IMR-90 (cell line): ENCODE measurements around the gene WNT7A. TPM values are rescaled to one million over a fixed set of nuclear protein-coding genes. Genes with fewer than 3 reads are reported as not detected.

Experiments used
- ATAC-seq: fragments of 200-7000 bp; cut with Tn5 transposase; 2 replicates; pipeline ENCODE4 v1.9.1; 2020; ENCODE audit warnings: low read depth, mild to moderate bottlenecking, moderate library complexity
- BruUV-seq: library from RNA; stranded (reverse); fragments of 400-500 nt; replicated peaks from 2 replicates; lab custom pipeline; 2021; lab: Mats Ljungman, UMichigan
- CTCF ChIA-PET: fragments of 300-600 bp; formaldehyde crosslinking; extraction: SDS; loops from one replicate; lab custom pipeline; 2021; ENCODE audit warnings: antibody characterized with exemption; lab: Yijun Ruan, JAX
- POLR2A ChIA-PET: fragments of 300-600 bp; sonication (Branson Sonifier 250); formaldehyde crosslinking; loops from one replicate; lab custom pipeline; 2022; ENCODE audit warnings: antibody characterized with exemption; ENCODE audit not compliant: unreplicated experiment; lab: Charles Lee
- DNase-seq: peaks from one replicate; pipeline ENCODE4 v3.0.0; 2013
- H2AFZ ChIP-seq: replicated peaks from 2 replicates; pipeline ENCODE3; 2013; ENCODE audit warnings: low read length, mild to moderate bottlenecking; ENCODE audit not compliant: poor library complexity
- H2AK5ac ChIP-seq: 2 replicates; pipeline ENCODE4 v1.6.1; 2013; ENCODE audit warnings: low read depth, low read length, inconsistent platforms
- H2AK9ac ChIP-seq: replicated peaks from 2 replicates; pipeline ENCODE3; 2013; ENCODE audit warnings: mild to moderate bottlenecking, low read depth, low read length, moderate library complexity; ENCODE audit not compliant: poor library complexity
- H2BK120ac ChIP-seq: 2 replicates; pipeline ENCODE4 v1.6.1; 2013; ENCODE audit warnings: low read depth, low read length, inconsistent platforms
- H2BK15ac ChIP-seq: 3 replicates; pipeline ENCODE4 v1.6.1; 2013; ENCODE audit warnings: low read depth, low read length, inconsistent platforms
- H2BK20ac ChIP-seq: 2 replicates; pipeline ENCODE4 v1.6.1; 2013; ENCODE audit warnings: low read depth, mild to moderate bottlenecking, inconsistent platforms, low read length, moderate library complexity
- H2BK5ac ChIP-seq: 2 replicates; pipeline ENCODE4 v1.6.1; 2013; ENCODE audit warnings: mild to moderate bottlenecking, low read depth, low read length, inconsistent platforms; ENCODE audit not compliant: poor library complexity, severe bottlenecking
- H3K14ac ChIP-seq: replicated peaks from 2 replicates; pipeline ENCODE4 v1.6.1; 2013; ENCODE audit warnings: low read depth, low read length, inconsistent platforms
- H3K18ac ChIP-seq: 2 replicates; pipeline ENCODE4 v1.6.1; 2013; ENCODE audit warnings: low read depth, low read length, control low read depth
- H3K23ac ChIP-seq: 2 replicates; pipeline ENCODE4 v1.6.1; 2013; ENCODE audit warnings: low read depth, low read length, inconsistent platforms
- H3K27ac ChIP-seq: 2 replicates; pipeline ENCODE4 v1.5.1; 2013; ENCODE audit warnings: mild to moderate bottlenecking, control low read depth, low read length; ENCODE audit not compliant: insufficient read depth
- H3K27me3 ChIP-seq: 2 replicates; pipeline ENCODE4 v1.6.1; 2013; ENCODE audit warnings: low read length; ENCODE audit not compliant: control insufficient read depth, insufficient read depth
- H3K36me3 ChIP-seq: 2 replicates; pipeline ENCODE4 v1.6.1; 2013; ENCODE audit warnings: low read length, mixed read lengths; ENCODE audit not compliant: control insufficient read depth, insufficient read depth
- H3K4ac ChIP-seq: 2 replicates; pipeline ENCODE4 v1.6.1; 2013; ENCODE audit warnings: low read depth, low read length, inconsistent platforms
- H3K4me1 ChIP-seq: 2 replicates; pipeline ENCODE4 v1.6.1; 2013; ENCODE audit warnings: low read length, mixed read lengths; ENCODE audit not compliant: control insufficient read depth, insufficient read depth
- H3K4me2 ChIP-seq: 2 replicates; pipeline ENCODE4 v1.6.1; 2013; ENCODE audit warnings: low read depth, mild to moderate bottlenecking, control low read depth, low read length, moderate library complexity
- H3K4me3 ChIP-seq: 2 replicates; pipeline ENCODE4 v1.5.1; 2013; ENCODE audit warnings: low read depth, mild to moderate bottlenecking, control low read depth, low read length, moderate library complexity; ENCODE audit not compliant: insufficient read depth
- H3K56ac ChIP-seq: 2 replicates; pipeline ENCODE4 v1.6.1; 2013; ENCODE audit warnings: low read length, inconsistent platforms; ENCODE audit not compliant: insufficient read depth; ENCODE audit errors: extremely low read depth
- H3K79me1 ChIP-seq, 2 experiments: 2 replicates each; pipeline ENCODE4 v1.6.1; 2013; ENCODE audit warnings: low read length in 2 of 2, inconsistent platforms in 1 of 2, low read depth in 1 of 2
- H3K9ac ChIP-seq: 2 replicates; pipeline ENCODE4 v1.6.1; 2013; ENCODE audit warnings: low read depth, low read length, control low read depth
- H3K9me1 ChIP-seq: 2 replicates; pipeline ENCODE4 v1.6.1; 2013; ENCODE audit warnings: low read length, inconsistent platforms; ENCODE audit not compliant: insufficient read depth
- H3K9me3 ChIP-seq: 2 replicates; pipeline ENCODE4 v1.6.1; 2013; ENCODE audit warnings: low read length; ENCODE audit not compliant: control insufficient read depth, insufficient read depth
- H4K20me1 ChIP-seq: 2 replicates; pipeline ENCODE4 v1.6.1; 2013; ENCODE audit warnings: low read length, inconsistent platforms; ENCODE audit not compliant: insufficient read depth
- H4K5ac ChIP-seq: 2 replicates; pipeline ENCODE4 v1.6.1; 2013; ENCODE audit warnings: mild to moderate bottlenecking, low read depth, low read length, control low read depth
- H4K8ac ChIP-seq, 2 experiments: 2 replicates each; pipeline ENCODE4 v1.6.1; 2013; ENCODE audit warnings: low read depth in 2 of 2, low read length in 2 of 2, control low read depth in 1 of 2, inconsistent platforms in 1 of 2
- H4K91ac ChIP-seq: 2 replicates; pipeline ENCODE4 v1.6.1; 2013; ENCODE audit warnings: low read depth, low read length, inconsistent platforms; ENCODE audit not compliant: insufficient read depth
- BHLHE40 ChIP-seq: fragments of 150-350 bp; IDR thresholded peaks from 2 replicates; pipeline ENCODE4 v1.6.1; 2016; ENCODE audit warnings: mild to moderate bottlenecking, low read depth, low read length
- CEBPB ChIP-seq: IDR thresholded peaks from 2 replicates; pipeline ENCODE4 v1.6.1; 2012; ENCODE audit warnings: low read depth, low read length, improper control_type of control experiment
- CHD1 ChIP-seq: IDR thresholded peaks from 2 replicates; pipeline ENCODE4 v1.6.1; 2012; ENCODE audit warnings: low read depth, low read length, improper control_type of control experiment
- FOS ChIP-seq: fragments of 150-350 bp; IDR thresholded peaks from 2 replicates; pipeline ENCODE4 v1.6.1; 2016; ENCODE audit warnings: low read depth, low read length
- MAFK ChIP-seq: IDR thresholded peaks from 2 replicates; pipeline ENCODE4 v1.6.1; 2012; ENCODE audit warnings: low read depth, low read length, improper control_type of control experiment
- MAZ ChIP-seq: IDR thresholded peaks from 2 replicates; pipeline ENCODE4 v1.6.1; 2012; ENCODE audit warnings: low read depth, mild to moderate bottlenecking, low read length, improper control_type of control experiment, moderate library complexity, borderline replicate concordance
- MXI1 ChIP-seq: IDR thresholded peaks from 2 replicates; pipeline ENCODE4 v1.6.1; 2012; ENCODE audit warnings: low read depth, mild to moderate bottlenecking, low read length, moderate library complexity, borderline replicate concordance
- NFE2L2 ChIP-seq: fragments of 150-350 bp; IDR thresholded peaks from 2 replicates; pipeline ENCODE4 v1.6.1; 2016; ENCODE audit warnings: low read depth, mild to moderate bottlenecking, low read length
- RAD21 ChIP-seq: IDR thresholded peaks from 2 replicates; pipeline ENCODE4 v1.6.1; 2012; ENCODE audit warnings: low read length, improper control_type of control experiment
- RCOR1 ChIP-seq: IDR thresholded peaks from 2 replicates; pipeline ENCODE4 v1.6.1; 2012; ENCODE audit warnings: mild to moderate bottlenecking, low read length, improper control_type of control experiment; ENCODE audit not compliant: insufficient replicate concordance
- RFX5 ChIP-seq: IDR thresholded peaks from 2 replicates; pipeline ENCODE4 v1.8.0; 2012; ENCODE audit warnings: low read depth, mild to moderate bottlenecking, low read length, moderate library complexity
- SMC3 ChIP-seq: fragments of 150-350 bp; IDR thresholded peaks from 2 replicates; pipeline ENCODE4 v1.6.1; 2016; ENCODE audit warnings: low read depth, mild to moderate bottlenecking, antibody characterized with exemption, low read length, moderate library complexity
- WGBS, 2 experiments: methylation state at CpG; one replicate each; pipeline versions ENCODE4 v1.1.5 to v1.1.7; 2013; ENCODE audit warnings: missing lambda C conversion rate in 2 of 2; ENCODE audit not compliant: insufficient read length in 1 of 2; ENCODE audit errors: extremely low coverage in 2 of 2; 5-methylcytosine and 5-hydroxymethylcytosine counted together
- dilution Hi-C: fragments of 300-500 bp; cut with HindIII; formaldehyde crosslinking; loops from one replicate; pipeline ENCODE4 v1.14.3; 2018; ENCODE audit warnings: low sequenced_read_pairs; ENCODE audit not compliant: unreplicated experiment
- in situ Hi-C: fragments of 300-500 bp; cut with MboI; formaldehyde crosslinking; loops from 3 replicates; pipeline ENCODE4 v1.14.3; 2019; ENCODE audit warnings: low sequenced_read_pairs, inconsistent platforms, mixed read lengths
- intact Hi-C: fragments of 100-400 bp; cut with micrococcal nuclease; formaldehyde crosslinking; loops from 2 replicates; pipeline ENCODE4 v1.10.0; 2022
- polyA plus RNA-seq, 3 experiments: library from polyadenylated mRNA; depleted of rRNA; stranded (reverse); fragments of >200 nt; gene quantifications; 2 replicates each; pipeline ENCODE4 v1.2.3, GENCODE V29; 2012; ENCODE audit warnings: low replicate concordance in 1 of 3
- total RNA-seq: library from RNA; depleted of rRNA; stranded (reverse); fragments of >200 nt; gene quantifications from 2 replicates; pipeline ENCODE4 v1.2.3, GENCODE V29; 2012
- TF ChIP-seq, protein P1 (sequence below): fragments of 150-350 bp; IDR thresholded peaks from 2 replicates; pipeline ENCODE4 v1.6.1; 2016; ENCODE audit warnings: low read depth, mild to moderate bottlenecking, low read length, moderate library complexity, borderline replicate concordance
- TF ChIP-seq, protein P2 (sequence below): conservative IDR thresholded peaks from 2 replicates; pipeline ENCODE4 v1.5.1; 2012; ENCODE audit warnings: mild to moderate bottlenecking, low read depth, low read length, improper control_type of control experiment

The WNT7A gene
- total and polyA plus RNA-seq, 2 of the 4 experiments (the other 2 are of a cell fraction): not detected

DNA sequence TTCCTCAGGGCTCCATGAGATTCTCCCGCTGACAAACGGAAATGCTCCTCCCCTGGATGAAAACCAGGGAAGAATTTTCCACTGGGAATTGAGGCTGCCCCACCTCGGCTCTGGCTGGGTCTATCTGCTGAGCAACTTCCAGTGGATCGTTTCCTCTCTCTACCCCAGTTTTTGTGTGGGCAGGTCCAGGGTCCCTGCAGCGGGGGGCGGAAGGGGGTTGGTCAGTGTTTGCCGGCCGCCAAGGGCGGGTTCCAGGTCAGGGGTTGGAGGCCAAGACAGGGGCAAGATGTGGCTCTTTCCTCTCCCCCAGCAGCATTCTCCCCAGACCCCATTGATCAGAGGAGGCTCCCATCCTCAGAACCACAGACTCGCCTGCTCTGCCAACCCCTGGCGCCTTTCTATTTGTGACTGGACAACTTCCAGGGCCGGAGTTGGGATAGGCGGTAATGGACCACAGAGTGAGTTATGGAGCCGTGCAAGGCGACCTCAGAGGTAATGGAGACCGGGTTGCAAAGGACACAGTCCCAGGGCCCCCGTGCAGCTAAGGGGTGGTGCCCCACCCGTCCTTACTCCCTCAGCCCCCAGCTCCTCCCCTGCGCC is 92.2 kb downstream of the WNT7A start:
- peaks cover 3% of the 10 kb centered on the region; the same call in 1 of the 2 replicates for H3K9me3 ChIP-seq
- no peak overlapping the region for H4K91ac ChIP-seq
- H3K56ac ChIP-seq: no peak overlapping the region
- no peak overlapping the region for H4K8ac ChIP-seq
- H3K9ac ChIP-seq: no peak overlapping the region
- H3K18ac ChIP-seq: no peak overlapping the region
- no TSS peak for BruUV-seq
- WGBS, 2 experiments: no CpG with 5 or more reads among the region's 19 CpGs
- H3K79me1 ChIP-seq: no peaks in the 10 kb centered on the region
- H3K27me3 ChIP-seq: no peaks in the 10 kb centered on the region
- no peak overlapping the region for H2AK5ac ChIP-seq
- no peak overlapping the region for H3K23ac ChIP-seq
- H3K9me1 ChIP-seq: no peaks in the 10 kb centered on the region
- TF ChIP-seq, protein P1, sequence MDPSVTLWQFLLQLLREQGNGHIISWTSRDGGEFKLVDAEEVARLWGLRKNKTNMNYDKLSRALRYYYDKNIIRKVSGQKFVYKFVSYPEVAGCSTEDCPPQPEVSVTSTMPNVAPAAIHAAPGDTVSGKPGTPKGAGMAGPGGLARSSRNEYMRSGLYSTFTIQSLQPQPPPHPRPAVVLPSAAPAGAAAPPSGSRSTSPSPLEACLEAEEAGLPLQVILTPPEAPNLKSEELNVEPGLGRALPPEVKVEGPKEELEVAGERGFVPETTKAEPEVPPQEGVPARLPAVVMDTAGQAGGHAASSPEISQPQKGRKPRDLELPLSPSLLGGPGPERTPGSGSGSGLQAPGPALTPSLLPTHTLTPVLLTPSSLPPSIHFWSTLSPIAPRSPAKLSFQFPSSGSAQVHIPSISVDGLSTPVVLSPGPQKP: no peak
- TF ChIP-seq BHLHE40: no peak
- no peak for TF ChIP-seq RAD21
- TF ChIP-seq MXI1: no peak
- no peak for TF ChIP-seq RFX5
- TF ChIP-seq SMC3: no peak
- TF ChIP-seq MAFK: no peak
- no peak for TF ChIP-seq FOS
- no peak for TF ChIP-seq MAZ
- TF ChIP-seq CHD1: no peak
- TF ChIP-seq, protein P2, sequence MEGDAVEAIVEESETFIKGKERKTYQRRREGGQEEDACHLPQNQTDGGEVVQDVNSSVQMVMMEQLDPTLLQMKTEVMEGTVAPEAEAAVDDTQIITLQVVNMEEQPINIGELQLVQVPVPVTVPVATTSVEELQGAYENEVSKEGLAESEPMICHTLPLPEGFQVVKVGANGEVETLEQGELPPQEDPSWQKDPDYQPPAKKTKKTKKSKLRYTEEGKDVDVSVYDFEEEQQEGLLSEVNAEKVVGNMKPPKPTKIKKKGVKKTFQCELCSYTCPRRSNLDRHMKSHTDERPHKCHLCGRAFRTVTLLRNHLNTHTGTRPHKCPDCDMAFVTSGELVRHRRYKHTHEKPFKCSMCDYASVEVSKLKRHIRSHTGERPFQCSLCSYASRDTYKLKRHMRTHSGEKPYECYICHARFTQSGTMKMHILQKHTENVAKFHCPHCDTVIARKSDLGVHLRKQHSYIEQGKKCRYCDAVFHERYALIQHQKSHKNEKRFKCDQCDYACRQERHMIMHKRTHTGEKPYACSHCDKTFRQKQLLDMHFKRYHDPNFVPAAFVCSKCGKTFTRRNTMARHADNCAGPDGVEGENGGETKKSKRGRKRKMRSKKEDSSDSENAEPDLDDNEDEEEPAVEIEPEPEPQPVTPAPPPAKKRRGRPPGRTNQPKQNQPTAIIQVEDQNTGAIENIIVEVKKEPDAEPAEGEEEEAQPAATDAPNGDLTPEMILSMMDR: no peak
- no peak for TF ChIP-seq CEBPB
- no peak for TF ChIP-seq RCOR1
- TF ChIP-seq NFE2L2: no peak
- no peak overlapping the region for H3K4ac ChIP-seq
- no peak overlapping the region for H2BK5ac ChIP-seq
- intact Hi-C loops: no loop called here
- no peak overlapping the region for H2AFZ ChIP-seq
- ATAC-seq: no peak
- H2BK20ac ChIP-seq: no peak overlapping the region
- no peak overlapping the region for H2AK9ac ChIP-seq
- no peak for DNase-seq
- CTCF ChIA-PET: no interaction called here
- no peak overlapping the region for H3K27ac ChIP-seq
- no peaks in the 10 kb centered on the region for H4K20me1 ChIP-seq
- no peaks in the 10 kb centered on the region for H3K36me3 ChIP-seq
- no peak overlapping the region for H4K5ac ChIP-seq
- in situ Hi-C loops: no loop called here
- dilution Hi-C loops: no loop called here
- POLR2A ChIA-PET: no interaction called here
- no peaks in the 10 kb centered on the region for H3K4me1 ChIP-seq
- no peak overlapping the region for H2BK15ac ChIP-seq
- no peak overlapping the region for H3K4me3 ChIP-seq
- H2BK120ac ChIP-seq: no peak overlapping the region
- H3K4me2 ChIP-seq: no peak overlapping the region
- no peak overlapping the region for H3K14ac ChIP-seq
